GM15510 (cell line): ENCODE data around the gene TTC28.

Source experiments
- POLR2A ChIP-seq: IDR thresholded peaks from 3 replicates; pipeline ENCODE4 v1.6.1; 2011; ENCODE audit warnings: borderline replicate concordance; ENCODE audit not compliant: insufficient read length; ENCODE audit errors: extremely low read depth

The TTC28 gene

GRCh38 chr22:28230671-28231070, 449.0 kb downstream of the TTC28 start:
- TF ChIP-seq POLR2A: no peak

- no peak for TF ChIP-seq POLR2A
These were observed 449.8 kb downstream of the TTC28 start for GRCh38 chr22:28229566-28230485.

GRCh38 chr22:28223826-28224225, 455.8 kb downstream of the TTC28 start:
- TF ChIP-seq POLR2A: no peak

- TF ChIP-seq POLR2A: no peak
These were observed 456.5 kb downstream of the TTC28 start for GRCh38 chr22:28222976-28223745.

GRCh38 chr22:28222571-28222970, 457.1 kb downstream of the TTC28 start:
- no peak for TF ChIP-seq POLR2A

GRCh38 chr22:28222052-28222451, 457.6 kb downstream of the TTC28 start:
- TF ChIP-seq POLR2A: no peak

- TF ChIP-seq POLR2A: no peak
These were observed 458.8 kb downstream of the TTC28 start for GRCh38 chr22:28220626-28221363.

- TF ChIP-seq POLR2A: no peak
These were observed 462.4 kb downstream of the TTC28 start for GRCh38 chr22:28217277-28217676.

- no peak for TF ChIP-seq POLR2A
These were observed 470.9 kb downstream of the TTC28 start for GRCh38 chr22:28208787-28209186.

- TF ChIP-seq POLR2A: no peak
These were observed 471.6 kb downstream of the TTC28 start for GRCh38 chr22:28208036-28208435.

GRCh38 chr22:28207281-28208030, 472.2 kb downstream of the TTC28 start:
- no peak for TF ChIP-seq POLR2A

GRCh38 chr22:28205926-28206325, 473.7 kb downstream of the TTC28 start:
- no peak for TF ChIP-seq POLR2A

GRCh38 chr22:28204382-28204781, 475.3 kb downstream of the TTC28 start:
- TF ChIP-seq POLR2A: no peak

- no peak for TF ChIP-seq POLR2A
These were observed 476.4 kb downstream of the TTC28 start for GRCh38 chr22:28203286-28203685.
